GM12878 (cell line): ENCODE results near the gene FAAP100. TPM values are rescaled to one million over a fixed set of nuclear protein-coding genes. Genes with fewer than 3 reads are reported as not detected.
A peak's percentile ranks its signal among the peaks of the same experiment; 100 is the strongest.

Experiments used
- ATAC-seq: fragments of 200-7000 bp; cut with Tn5 transposase; 3 replicates; pipeline ENCODE4 v1.9.1; 2020; ENCODE audit warnings: mild to moderate bottlenecking, moderate library complexity
- BruUV-seq: library from RNA; stranded (reverse); fragments of 400-500 nt; replicated peaks from 2 replicates; lab custom pipeline; 2021; lab: Mats Ljungman, UMichigan
- CTCF ChIA-PET: fragments of 300-600 bp; sonication (Branson Sonifier 250); formaldehyde crosslinking; extraction: SDS; loops from one replicate; lab custom pipeline; 2021; ENCODE audit warnings: inconsistent platforms; lab: Yijun Ruan, JAX
- POLR2A ChIA-PET: fragments of 350-600 bp; formaldehyde crosslinking; extraction: SDS; loops from one replicate; lab custom pipeline; 2021; ENCODE audit warnings: inconsistent platforms; lab: Charles Lee
- RAD21 ChIA-PET: fragments of 300-600 bp; sonication (Branson Sonifier 250); formaldehyde crosslinking; loops from one replicate; lab custom pipeline; 2023; ENCODE audit warnings: antibody characterized with exemption; ENCODE audit not compliant: unreplicated experiment; lab: Charles Lee
- SMC1A ChIA-PET: fragments of 300-600 bp; sonication (Branson Sonifier 250); formaldehyde crosslinking; loops from one replicate; lab custom pipeline; 2023; ENCODE audit not compliant: unreplicated experiment, uncharacterized antibody; lab: Charles Lee
- DNase-seq: peaks from one replicate; pipeline ENCODE4 v3.0.0-alpha.2; 2011; ENCODE audit warnings: low read depth, low spot score
- FAIRE-seq: peaks from 3 replicates; lab custom pipeline; 2011; peaks lifted over from hg19 to GRCh38; lab: Jason Lieb, UNC
- H2AFZ ChIP-seq: 2 replicates; pipeline ENCODE4 v1.6.0; 2011; ENCODE audit warnings: low read depth, low read length, control low read depth; ENCODE audit not compliant: control insufficient read depth
- H3K27ac ChIP-seq: 2 replicates; pipeline ENCODE4 v1.5.1; 2011; ENCODE audit warnings: control low read depth; ENCODE audit not compliant: control insufficient read depth, insufficient read depth
- H3K27me3 ChIP-seq, 2 experiments: replicated peaks in 1 of 2; 2 replicates each; pipeline versions ENCODE4 v1.6.0 to v1.6.1; 2011; ENCODE audit warnings: low read length in 1 of 2; ENCODE audit not compliant: control insufficient read depth in 2 of 2, insufficient read depth in 2 of 2
- H3K36me3 ChIP-seq, 2 experiments: 2 replicates each; pipeline ENCODE4 v1.5.1; 2011; ENCODE audit warnings: low read length in 1 of 2; ENCODE audit not compliant: control insufficient read depth in 2 of 2, insufficient read depth in 2 of 2
- H3K4me1 ChIP-seq: 2 replicates; pipeline ENCODE4 v1.6.1; 2011; ENCODE audit warnings: mild to moderate bottlenecking, low read length, moderate library complexity, mixed read lengths; ENCODE audit not compliant: control insufficient read depth, insufficient read depth
- H3K4me2 ChIP-seq: 2 replicates; pipeline ENCODE4 v1.6.0; 2011; ENCODE audit warnings: control low read depth; ENCODE audit not compliant: control insufficient read depth, insufficient read depth
- H3K4me3 ChIP-seq: fragments of 200-600 bp; sonication (generic); 2 replicates; pipeline ENCODE4 v1.5.1; 2016
- H3K79me2 ChIP-seq: 2 replicates; pipeline ENCODE4 v1.6.0; 2011; ENCODE audit warnings: low read length; ENCODE audit not compliant: control insufficient read depth, insufficient read depth
- H3K9ac ChIP-seq: 2 replicates; pipeline ENCODE4 v1.8.0; 2011; ENCODE audit warnings: low read length, control low read depth, mixed read lengths; ENCODE audit not compliant: control insufficient read depth, insufficient read depth
- H3K9me3 ChIP-seq: replicated peaks from 3 replicates; pipeline ENCODE4 v1.5.1; 2011; ENCODE audit warnings: mild to moderate bottlenecking, low read length; ENCODE audit not compliant: control insufficient read depth, insufficient read depth
- H4K20me1 ChIP-seq: 2 replicates; pipeline ENCODE4 v1.6.0; 2011; ENCODE audit not compliant: control insufficient read depth, insufficient read depth
- KDM1A ChIP-seq: fragments of 200-600 bp; sonication (generic); IDR thresholded peaks from 2 replicates; pipeline ENCODE4 v1.6.1; 2016; ENCODE audit warnings: borderline replicate concordance
- PML ChIP-seq: IDR thresholded peaks from 2 replicates; pipeline ENCODE4 v1.6.1; 2012; ENCODE audit warnings: low read length, inconsistent platforms
- POLR2A ChIP-seq: IDR thresholded peaks from 2 replicates; pipeline ENCODE4 v1.6.1; 2011; ENCODE audit warnings: low read depth, mild to moderate bottlenecking, low read length
- WGBS: methylation state at CpG from one replicate; pipeline ENCODE4 v1.1.6; 2016; ENCODE audit warnings: low lambda C conversion rate; ENCODE audit not compliant: insufficient replicate concordance, insufficient coverage; ENCODE audit errors: missing lambda C conversion rate; 5-methylcytosine and 5-hydroxymethylcytosine counted together
- in situ Hi-C: fragments of 300-500 bp; cut with MboI; formaldehyde crosslinking; loops from 9 replicates; pipeline ENCODE4 v1.14.3; 2018; ENCODE audit warnings: mixed read lengths
- intact Hi-C: fragments of 100-400 bp; cut with micrococcal nuclease; formaldehyde crosslinking; loops from one replicate; pipeline ENCODE4 v1.14.2; 2022; ENCODE audit not compliant: unreplicated experiment
- polyA plus RNA-seq, 11 experiments: library from polyadenylated mRNA; depleted of rRNA in 4 of 11; unstranded in 6 of 11; stranded (reverse) in 5 of 11; fragments of >200 nt; fragmentation: Nextera tagmentation in 4 of 11; fragmentation: Illumina TruSeq in 1 of 11; extraction: Ambion mirVana in 4 of 11; extraction: Trizol in 1 of 11; gene quantifications; 1 replicate in 1 of 11; 2 replicates in 10 of 11; pipeline versions ENCODE4 v1.2.1 to v1.2.3, GENCODE V29; 2011 to 2016; ENCODE audit warnings: inconsistent platforms in 2 of 11, missing spikeins in 2 of 11, low read depth in 1 of 11
- total RNA-seq, 4 experiments: library from RNA; depleted of rRNA in 3 of 4; stranded (reverse); fragments of >200 nt in 3 of 4; fragmentation: Illumina TruSeq in 1 of 4; extraction: Trizol in 1 of 4; gene quantifications; 2 replicates each; pipeline versions ENCODE4 v1.2.1 to v1.2.3, GENCODE V29; 2013 to 2021
- TF ChIP-seq, protein P1 (sequence below): fragments of 150-350 bp; IDR thresholded peaks from 2 replicates; pipeline ENCODE4 v1.6.1; 2014; ENCODE audit warnings: mild to moderate bottlenecking, low read depth, low read length

Gene FAAP100
- total and polyA plus RNA-seq, 10 of the 15 experiments (the other 5 are each of a cell fraction or from before 2014, with no cell fraction given), result 0.11 to 46.2 (median 17.1) TPM

DNA sequence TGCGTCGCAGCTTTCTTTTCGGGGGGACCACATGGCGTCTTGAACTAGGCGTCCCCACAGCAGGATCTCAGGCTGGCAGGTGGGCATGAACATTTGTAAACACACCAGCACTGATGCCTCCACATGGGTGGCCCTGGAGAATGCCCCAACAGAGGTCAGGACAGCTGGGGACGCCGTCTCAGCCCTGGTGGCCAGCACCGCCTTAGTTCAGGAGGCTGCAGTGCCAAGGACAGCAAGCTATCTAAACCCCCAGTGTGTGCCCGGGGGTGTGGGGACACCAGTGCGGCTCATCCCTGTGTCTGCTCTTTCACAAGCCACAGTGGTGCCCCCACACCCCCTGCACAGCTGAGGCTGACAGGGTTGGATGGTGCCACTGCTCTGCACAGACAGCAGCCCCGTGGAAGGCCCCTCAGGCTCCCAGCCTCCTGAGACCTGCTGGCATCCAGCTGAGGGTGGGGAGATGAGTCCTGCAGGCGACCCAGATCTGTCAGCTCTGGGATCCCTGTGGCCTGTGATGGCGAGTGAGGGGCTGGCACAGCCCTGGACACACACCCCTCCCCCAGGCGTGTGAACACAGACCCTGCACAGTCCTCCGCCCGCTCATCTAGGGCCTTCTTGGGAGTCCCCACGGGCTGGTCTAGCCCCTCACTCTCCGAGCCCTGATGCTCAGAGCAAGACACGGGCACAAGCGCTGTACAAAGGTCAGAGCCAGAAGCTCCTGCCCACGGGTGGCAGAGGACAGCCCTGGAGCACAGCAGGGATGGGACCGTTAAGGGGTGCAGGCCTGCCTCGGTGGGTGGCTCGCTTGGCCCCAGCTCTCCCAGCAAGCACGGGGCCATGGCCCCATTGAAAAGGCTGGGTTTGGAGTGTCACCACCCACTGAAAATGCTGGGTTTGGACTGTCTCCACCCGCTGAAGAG is 13.2 kb downstream of the FAAP100 start:
- no peak overlapping the region for H2AFZ ChIP-seq
- BruUV-seq, result no TSS peak
- ChIA-PET RAD21 (interaction anchor here (0.7 kb wide), 1 partner anchor 245 kb away, joined by 3 read pairs; no protein-coding TSS in a partner anchor), POLR2A (no interaction called here), CTCF (interaction anchor here (1.5 to 2.2 kb wide), 2 partner anchors 20 to 54 kb away, joined by 4 to 5 read pairs; no protein-coding TSS in a partner anchor), SMC1A (interaction anchor here (0.5 kb wide), 1 partner anchor 9 kb away, joined by 3 read pairs; no protein-coding TSS in a partner anchor)
- intact Hi-C loops (no loop called here), in situ Hi-C loops (no loop called here)
- no peak for ATAC-seq
- 81% methylated on average over 26 of the region's 26 CpGs for WGBS
- H3K9me3 ChIP-seq, result no peaks in the 10 kb centered on the region
- H3K4me3 ChIP-seq, result no peak overlapping the region
- no peak overlapping the region for H3K9ac ChIP-seq
- peaks cover 0 to 9% of the 10 kb centered on the region in 2 experiments; a peak in 2 of 4 replicates for H3K36me3 ChIP-seq
- DNase-seq, result no peak
- H3K27ac ChIP-seq, result no peak overlapping the region
- H4K20me1 ChIP-seq, result no peaks in the 10 kb centered on the region
- H3K4me1 ChIP-seq, result no peaks in the 10 kb centered on the region
- H3K4me2 ChIP-seq, result no peak overlapping the region
- FAIRE-seq, result no peak
- no peaks in the 10 kb centered on the region; a peak in 2 of 4 replicates for H3K27me3 ChIP-seq
- no peaks in the 10 kb centered on the region for H3K79me2 ChIP-seq
- TF ChIP-seq, protein P1, sequence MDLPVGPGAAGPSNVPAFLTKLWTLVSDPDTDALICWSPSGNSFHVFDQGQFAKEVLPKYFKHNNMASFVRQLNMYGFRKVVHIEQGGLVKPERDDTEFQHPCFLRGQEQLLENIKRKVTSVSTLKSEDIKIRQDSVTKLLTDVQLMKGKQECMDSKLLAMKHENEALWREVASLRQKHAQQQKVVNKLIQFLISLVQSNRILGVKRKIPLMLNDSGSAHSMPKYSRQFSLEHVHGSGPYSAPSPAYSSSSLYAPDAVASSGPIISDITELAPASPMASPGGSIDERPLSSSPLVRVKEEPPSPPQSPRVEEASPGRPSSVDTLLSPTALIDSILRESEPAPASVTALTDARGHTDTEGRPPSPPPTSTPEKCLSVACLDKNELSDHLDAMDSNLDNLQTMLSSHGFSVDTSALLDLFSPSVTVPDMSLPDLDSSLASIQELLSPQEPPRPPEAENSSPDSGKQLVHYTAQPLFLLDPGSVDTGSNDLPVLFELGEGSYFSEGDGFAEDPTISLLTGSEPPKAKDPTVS, result no peak
- TF ChIP-seq POLR2A (peak; percentile 57; the same call in 1 of the 2 replicates), PML (0 out of 2 replicates have a peak, but pooled peaks have one; percentile 28), KDM1A (no peak)
